ENCODE measurements around the gene KNOP1.
"Not testable (repeated sequence)": the region's sequence is repeated elsewhere in the genome, so short reads cannot be mapped to it uniquely, and the experiment has no call there.

The KNOP1 gene

DNA sequence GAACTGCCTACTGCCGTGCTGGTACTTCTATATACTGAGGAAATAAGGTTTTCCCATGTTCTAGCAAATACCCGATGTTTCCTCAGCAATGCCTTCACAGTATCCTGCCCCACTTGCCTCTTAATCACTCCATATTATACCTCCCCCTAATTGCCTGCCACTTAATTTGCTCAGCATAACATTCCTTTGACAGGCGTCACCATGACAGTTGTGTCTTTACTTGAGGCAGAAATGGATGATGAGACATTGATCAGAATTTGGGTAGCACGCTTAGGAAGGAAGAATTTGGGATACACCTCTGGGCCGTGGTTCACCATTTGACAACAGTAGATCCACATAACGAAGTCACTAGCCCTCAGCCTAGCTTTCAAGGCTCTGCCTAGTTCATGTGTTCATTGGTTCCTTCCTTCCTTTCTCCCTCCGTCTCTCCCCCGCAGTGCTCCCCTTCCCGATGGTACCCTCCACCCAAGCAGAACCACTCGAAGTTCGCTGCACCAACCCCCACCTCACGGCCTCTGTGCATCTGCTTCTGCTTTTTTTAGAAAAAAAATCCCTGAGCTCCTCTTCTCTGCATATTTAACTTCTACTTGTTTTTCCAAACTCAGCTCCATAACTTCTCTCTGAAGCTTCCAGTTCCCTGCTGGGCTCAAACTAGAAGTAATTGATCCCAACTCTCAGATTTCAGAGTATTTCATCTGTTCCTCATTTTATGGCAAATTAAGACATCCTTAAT is 19.4 kb upstream of the KNOP1 start:
- no peak for DNase-seq

DNA sequence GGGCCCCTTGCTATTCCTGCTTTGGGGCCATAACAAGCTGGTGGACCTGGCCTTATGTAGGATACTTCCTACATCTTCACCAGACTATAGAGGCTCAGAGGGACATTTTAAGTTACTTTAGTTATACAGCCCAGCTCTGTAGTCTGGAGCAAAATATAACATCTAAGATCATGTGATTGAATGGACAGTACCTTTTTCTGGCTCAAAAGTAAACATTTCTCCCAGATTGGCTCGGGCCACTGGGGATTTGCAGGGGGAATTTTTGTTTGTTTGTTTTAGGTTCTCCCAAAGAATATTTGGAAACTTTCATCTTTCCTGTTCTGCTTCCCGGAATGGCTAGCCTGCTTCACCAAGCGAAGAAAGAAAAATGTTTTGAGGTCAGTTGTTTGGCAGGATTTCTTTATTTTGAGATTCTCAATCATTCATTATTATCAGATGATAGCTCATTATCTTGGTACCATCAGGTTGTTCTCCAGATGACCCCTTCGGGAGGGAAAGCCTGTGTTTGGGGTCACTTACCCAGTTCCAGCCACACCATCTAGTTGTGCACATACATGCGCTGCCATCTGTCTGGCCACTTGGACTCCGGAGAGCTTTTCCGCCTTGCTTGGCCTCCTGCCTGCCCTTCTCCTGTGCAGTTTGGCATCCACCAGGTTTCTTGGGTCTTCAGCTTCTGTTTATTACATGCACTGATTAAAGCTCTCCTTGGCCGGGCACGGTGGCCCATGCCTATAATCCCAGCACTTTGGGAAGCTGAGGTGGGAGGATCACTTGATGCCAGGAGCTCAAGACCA is 17.2 kb upstream of the KNOP1 start:
- no peak for DNase-seq

DNA sequence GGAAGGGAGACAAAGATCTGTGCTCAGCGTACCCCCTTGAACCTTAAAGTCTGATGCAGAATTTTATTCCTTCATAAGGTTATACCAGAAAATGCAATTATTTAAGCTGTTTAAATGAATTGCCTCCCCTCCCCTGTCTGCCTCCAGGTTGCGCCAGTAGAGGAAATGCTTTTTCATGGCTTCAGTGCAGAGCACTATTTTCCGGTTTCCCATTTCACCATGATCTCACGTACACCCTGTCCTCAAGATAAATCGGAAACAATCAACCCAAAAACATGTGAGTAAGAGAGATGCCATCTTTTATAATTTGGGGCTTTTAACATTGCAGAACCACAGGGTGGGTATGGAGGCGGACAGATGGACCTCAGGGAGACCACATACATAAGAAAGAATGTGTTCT is 15.5 kb upstream of the KNOP1 start:
- DNase-seq, result no peak

DNA sequence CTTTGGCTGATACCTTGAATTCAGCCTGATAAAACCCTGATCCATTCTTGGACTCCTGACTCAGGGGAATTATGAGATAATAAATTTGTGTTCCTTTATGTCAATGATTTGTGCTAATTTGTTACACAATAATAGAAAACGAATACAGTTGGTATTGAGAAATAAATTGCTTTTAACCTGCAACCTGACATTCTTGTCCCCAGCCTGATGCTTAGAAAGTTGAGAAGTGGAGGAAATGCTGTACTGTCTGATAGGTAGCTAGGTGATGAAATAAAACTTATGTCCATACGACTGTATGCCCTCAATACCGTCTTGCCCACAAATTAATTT is 10.6 kb upstream of the KNOP1 start:
- DNase-seq, result no peak

DNA sequence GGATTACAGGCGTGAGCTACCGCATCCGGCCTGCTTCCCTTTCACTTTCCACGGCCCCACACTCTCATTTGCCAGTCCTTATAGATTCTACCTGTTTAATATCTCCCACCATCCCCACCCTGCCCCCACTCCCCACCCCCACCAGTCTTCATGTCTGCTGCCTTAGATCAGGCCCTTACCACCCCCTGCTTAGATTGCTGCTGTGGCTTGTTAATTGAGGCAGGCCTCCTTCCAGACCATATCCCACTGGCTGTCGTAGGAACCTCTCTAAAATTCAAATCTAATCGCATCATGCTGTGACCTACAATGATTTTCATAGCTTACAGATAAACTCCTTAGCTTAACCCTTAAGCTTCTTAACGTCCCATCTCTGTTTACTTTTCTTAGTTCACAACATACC is 5.0 kb upstream of the KNOP1 start:
- no peak for DNase-seq

GRCh38 chr16:19722269-19722952 is 4.4 kb upstream of the KNOP1 start:
- DNase-seq, result no peak

DNA sequence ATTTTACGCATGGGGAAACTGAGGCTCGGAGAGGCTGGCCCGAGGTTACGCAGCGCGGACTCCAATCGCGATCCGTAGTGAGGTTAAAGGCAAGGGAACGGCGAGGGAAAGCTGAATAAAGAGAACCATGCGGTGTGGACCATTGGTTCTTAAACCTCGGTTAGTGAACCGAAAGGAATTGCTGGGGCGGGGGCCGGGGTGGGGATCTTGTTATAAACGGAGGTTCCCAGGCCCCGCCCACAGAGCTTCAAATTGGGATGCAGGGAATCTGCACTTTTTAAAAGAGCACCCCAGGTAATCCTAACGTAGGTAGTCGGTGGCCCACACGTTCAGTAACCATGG is 568 bp upstream of the KNOP1 start:
- no peak for DNase-seq

DNA sequence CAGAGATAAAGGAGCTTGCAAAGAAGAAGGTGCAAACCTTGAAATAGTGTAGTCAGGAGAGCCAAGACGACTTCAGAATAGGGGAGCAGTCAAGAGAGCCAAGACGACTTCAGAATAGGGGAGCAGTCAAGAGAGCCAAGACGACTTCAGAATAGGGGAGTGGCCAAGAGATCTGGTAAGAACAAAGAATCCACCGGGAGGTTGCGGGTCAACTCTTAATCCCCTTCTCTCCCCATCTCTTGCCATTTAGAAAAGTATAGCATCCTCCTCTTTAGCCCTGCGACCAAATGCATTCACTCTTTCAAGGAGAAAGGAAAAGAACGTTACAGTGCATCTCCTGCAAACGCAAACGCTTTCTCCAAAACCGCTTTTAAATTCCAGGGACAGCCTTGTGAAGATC is 713 bp downstream of the KNOP1 start:
- no peak for DNase-seq

DNA sequence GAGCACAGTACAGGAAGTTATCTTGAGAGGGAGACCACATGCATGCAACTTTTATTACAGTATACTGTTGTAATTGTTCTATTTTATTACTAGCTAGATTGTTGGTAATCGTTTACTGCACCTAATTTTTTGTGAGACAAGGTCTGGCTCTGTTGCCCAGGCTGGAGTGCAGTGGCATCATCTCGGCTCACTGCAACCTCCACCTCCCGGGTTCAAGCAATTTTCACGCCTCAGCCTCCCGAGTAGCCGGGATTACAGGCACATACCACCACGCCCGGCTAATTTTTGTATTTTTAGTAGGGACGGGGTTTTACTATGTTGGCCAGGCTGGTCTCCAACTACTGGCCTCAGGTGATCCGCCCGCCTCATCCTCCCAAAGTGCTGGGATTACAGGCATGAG is 1.3 kb downstream of the KNOP1 start:
- not testable (repeated sequence) for DNase-seq

DNA sequence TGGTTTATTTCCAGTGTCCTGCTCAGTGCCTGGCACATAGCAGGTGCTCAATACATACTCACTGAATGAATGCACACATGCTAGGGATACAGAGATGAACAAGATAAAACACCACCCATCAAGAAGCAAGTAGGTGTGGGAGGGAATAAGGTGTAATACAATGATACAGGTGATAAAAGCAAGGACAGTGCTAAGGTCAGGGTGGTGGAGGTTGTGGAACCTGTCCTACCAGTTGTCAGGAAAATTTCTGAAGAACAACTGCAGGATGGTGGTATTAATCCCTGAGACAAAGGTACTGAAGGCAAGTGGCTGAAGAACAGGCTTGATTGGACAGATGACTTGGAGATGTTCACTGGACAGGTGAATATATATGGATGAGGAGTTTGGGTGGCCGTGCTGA is 1.8 kb downstream of the KNOP1 start:
- DNase-seq, result no peak

GRCh38 chr16:19715566-19715965 is 2.5 kb downstream of the KNOP1 start:
- no peak for DNase-seq

DNA sequence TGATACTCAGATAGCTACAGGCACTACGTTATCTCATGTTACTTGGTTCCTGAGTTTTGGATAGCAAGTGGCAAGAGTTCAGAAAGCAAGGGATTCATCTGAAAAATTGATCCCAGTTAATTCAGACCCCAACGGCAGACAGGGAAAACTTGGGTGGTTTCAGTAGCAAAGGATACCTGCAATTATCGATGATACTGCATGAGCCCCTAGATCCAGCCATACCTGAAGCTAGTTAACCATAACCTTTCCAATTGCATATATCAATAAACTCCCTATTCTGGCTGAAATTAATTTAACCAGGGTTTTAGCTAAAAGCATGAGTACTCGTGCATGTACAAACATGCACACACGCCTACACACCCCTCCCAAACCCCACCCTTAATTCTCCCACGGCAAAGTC is 4.3 kb downstream of the KNOP1 start:
- no peak for DNase-seq

DNA sequence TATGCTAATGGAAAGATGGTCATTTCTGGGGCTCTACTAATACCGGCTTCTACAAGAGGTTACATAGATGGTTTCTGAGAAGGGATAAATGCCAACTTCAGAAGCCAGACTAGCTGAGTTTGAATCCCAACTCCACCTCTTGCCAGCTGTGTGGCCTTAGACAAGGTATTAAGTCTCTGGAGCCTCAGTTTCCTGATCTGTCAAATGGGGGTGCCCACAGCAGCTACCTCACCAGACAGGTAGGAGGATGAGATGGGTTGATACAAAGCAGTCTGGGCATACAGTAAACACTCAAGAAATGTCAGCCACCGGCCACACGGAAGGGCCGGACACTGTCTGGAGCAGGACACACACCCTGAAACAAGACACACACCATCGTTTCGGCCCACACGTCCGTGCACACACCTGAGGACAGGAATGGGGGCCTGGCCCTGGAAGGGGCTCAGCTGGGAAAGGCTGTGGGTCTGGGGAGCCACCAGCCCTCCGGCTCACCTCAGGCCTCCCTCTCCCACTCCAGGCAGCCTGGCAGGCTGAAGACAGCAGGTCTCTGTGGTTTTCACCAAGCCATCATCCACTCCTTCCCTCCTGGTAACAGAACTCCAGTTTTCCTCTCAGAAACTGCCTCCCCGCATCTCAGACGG is 5.5 kb downstream of the KNOP1 start:
- DNase-seq, result no peak

DNA sequence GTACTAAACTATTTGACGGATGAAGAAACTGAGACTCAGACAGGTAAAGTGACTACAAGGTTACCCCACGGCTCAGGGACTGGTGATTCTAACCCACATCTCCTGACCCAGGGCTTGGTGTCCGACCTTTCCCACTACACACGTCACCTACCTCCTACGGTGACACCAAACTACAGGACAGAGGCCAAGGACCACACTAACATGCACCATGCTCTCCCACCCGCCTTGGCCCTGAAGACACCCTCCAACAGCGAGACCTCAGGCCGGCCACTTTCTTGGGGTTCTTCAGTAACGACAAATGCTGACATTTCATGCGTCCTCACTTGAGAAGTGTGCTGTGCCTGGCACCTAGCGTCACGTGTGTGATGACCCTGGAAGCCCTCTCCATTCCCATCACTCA is 6.4 kb downstream of the KNOP1 start:
- DNase-seq, result no peak

DNA sequence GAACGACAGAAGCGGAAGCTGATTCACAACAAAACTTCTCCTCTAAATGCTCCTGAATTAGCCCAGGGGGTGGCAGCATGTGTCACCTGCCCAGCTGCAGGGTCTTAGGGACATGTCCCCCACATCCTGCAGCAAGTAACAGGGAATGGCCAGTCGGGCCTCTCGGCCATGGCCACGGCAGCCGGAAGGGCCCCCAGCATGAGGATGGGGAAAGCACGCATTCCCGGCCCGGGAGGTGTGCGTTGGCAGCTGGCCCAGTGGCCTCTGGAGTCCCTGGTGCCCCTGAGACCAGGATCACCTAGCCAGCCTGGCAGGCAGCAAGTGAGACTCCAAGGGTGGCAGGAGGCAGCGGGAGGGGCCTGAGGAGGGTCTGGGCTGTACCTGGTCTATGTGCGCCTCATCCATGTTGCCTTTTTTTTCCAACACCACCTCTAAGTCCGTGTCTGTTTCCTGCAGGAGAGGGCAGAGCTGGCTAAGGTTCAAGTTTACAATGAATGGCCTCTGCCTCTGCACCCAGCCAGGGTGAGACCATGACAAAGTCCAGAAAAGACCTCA is 7.0 kb downstream of the KNOP1 start:
- no peak for DNase-seq

GRCh38 chr16:19710191-19710908 is 7.7 kb downstream of the KNOP1 start:
- DNase-seq, result no peak

DNA sequence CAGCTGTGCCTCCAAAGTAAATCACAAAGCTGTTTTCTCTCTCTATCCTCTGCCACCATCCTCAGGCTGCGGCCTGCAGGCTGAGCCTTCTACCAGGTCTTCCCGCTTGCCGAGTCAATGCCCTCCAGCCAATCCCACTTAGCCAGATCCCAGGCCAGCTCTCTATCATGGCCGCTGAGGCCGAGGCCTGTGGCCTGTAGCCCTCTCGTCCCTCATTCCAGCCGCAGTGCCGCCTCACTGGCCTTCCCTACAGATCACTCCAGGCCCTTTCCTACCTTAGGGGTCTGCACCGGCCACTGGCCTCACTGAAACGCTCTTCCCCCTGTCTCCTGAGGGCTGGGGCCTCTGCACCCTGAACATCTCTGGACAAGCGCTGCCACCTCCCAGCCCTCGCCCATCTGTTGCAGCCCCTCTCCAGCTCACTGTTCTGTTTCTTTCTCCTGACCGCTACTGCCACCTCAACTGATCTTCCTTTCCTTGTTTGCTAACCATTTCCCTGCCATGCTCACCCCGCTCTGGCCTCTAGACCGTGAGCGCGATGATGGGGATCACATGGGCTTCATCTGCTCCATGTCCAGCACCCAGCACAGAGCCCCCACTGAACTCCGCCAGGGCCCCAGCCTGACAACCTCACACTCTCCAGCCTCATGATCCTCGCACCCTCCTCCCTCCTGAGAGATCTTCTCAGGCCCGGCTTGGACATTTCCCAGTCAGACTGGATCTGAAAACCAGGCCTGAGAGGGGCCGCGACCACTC is 8.5 kb downstream of the KNOP1 start:
- DNase-seq, result no peak

GRCh38 chr16:19708296-19709205 is 9.5 kb downstream of the KNOP1 start:
- DNase-seq, result no peak

DNA sequence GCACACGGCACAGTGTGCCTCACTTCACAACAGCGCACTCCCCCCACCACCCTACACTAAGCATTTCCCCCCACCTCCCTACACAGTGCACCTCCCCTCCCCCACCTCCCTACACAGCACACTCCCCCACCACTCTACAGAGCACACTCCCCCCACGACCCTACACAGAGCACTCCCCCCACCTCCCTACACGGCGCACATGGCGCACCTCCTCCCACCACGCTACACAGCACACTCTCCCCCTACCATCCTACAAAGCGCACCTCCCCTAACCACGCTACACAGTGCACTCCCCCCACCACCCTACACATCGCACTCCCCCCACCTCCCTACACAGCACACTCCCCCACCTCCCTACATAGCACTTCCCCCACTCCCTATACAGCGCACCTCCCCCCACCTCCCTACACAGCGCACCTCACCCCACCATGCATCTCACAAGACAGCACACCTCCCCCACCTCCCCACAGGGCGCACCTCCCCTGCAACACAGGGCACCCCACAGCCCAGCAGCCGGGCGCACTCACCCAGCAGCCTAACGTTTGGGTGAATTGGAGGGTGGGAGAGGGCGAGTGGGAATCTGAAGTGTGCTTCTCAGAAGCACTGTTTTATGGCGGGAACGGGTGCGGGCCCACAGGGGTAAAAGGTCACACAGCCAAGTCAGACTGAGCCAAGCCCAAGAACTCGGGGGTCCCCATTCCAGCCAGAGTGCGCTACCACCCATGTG is 10.3 kb downstream of the KNOP1 start:
- no peak for DNase-seq

DNA sequence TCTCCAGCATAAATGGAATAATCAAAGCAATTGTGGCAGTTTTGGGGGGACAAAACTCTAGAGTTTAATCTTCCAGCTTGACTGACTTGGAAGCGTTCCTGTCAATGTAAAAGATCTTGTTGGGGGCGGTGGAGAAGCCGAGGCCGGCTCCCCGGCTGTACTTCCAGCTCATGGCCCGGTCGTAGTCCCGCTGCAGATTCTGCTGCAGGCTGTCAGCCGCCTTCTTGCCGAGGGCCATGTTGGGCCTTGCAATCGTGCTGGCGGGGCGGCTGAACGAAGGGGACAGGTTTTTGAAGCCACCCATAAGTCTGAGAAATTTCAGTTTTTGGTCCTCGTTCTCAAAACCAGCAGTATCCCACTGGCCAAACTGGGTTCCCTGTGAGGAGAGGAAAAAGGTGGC is 11.2 kb downstream of the KNOP1 start:
- DNase-seq, result no peak

Data from CD4-positive, alpha-beta T cell treated with Interleukin-17A for 1 hour (primary cell).